Muscle of leg (tissue), 11 donors: ENCODE data around the gene SLIT3. TPM values are rescaled to one million over a fixed set of nuclear protein-coding genes. Genes with fewer than 3 reads are reported as not detected.

Experiments used
- DNase-seq: peaks from one replicate; pipeline ENCODE4 v3.0.0; 2013
- H3K27ac ChIP-seq: one replicate; pipeline ENCODE4 v1.5.1; 2013; ENCODE audit warnings: mild to moderate bottlenecking, low read length, control low read depth
- H3K27me3 ChIP-seq: one replicate; pipeline ENCODE4 v1.6.1; 2013; ENCODE audit warnings: low read length; ENCODE audit not compliant: control insufficient read depth, insufficient read depth
- H3K36me3 ChIP-seq: one replicate; pipeline ENCODE4 v1.6.1; 2013; ENCODE audit warnings: low read length; ENCODE audit not compliant: control insufficient read depth, insufficient read depth
- H3K4me1 ChIP-seq: one replicate; pipeline ENCODE4 v1.6.1; 2013; ENCODE audit warnings: low read length; ENCODE audit not compliant: control insufficient read depth, insufficient read depth
- H3K4me3 ChIP-seq: one replicate; pipeline ENCODE4 v1.5.1; 2013; ENCODE audit warnings: low read length, control low read depth
- H3K9me3 ChIP-seq: replicated peaks from 2 replicates; pipeline ENCODE4 v1.6.1; 2013; ENCODE audit warnings: low read depth, low read length; ENCODE audit not compliant: control insufficient read depth
- whole genome bisulfite sequencing: methylation state at CpG from one replicate; pipeline ENCODE4 v1.1.5; 2013; ENCODE audit warnings: missing lambda C conversion rate; ENCODE audit not compliant: insufficient coverage; 5-methylcytosine and 5-hydroxymethylcytosine counted together
- polyA plus RNA-seq, 8 donors: library from polyadenylated mRNA; unstranded; fragments of 120-200 nt; gene quantifications; one replicate each; pipeline versions ENCODE4 v1.2.1 to v1.2.3, GENCODE V29; 2013; ENCODE audit warnings: inconsistent platforms in 1 of 8, low replicate concordance in 1 of 8; ENCODE audit not compliant: insufficient read length in 8 of 8, insufficient read depth in 1 of 8
- total RNA-seq: library from RNA; stranded (reverse); fragments of 120-200 nt; gene quantifications from one replicate; pipeline ENCODE4 v1.2.4, GENCODE V29; 2013

Gene SLIT3
- total and polyA plus RNA-seq, 9 donors = 5.2 to 36.4 (median 12.2) TPM

GRCh38 chr5:169251333-169252084, 49.4 kb downstream of the SLIT3 start:
- Histone ChIP-seq H3K9me3 (no peaks in the 10 kb centered on the region), H3K4me3 (no peak overlapping the region), H3K27me3 (no peaks in the 10 kb centered on the region), H3K27ac (no peak overlapping the region), H3K36me3 (no peaks in the 10 kb centered on the region), H3K4me1 (peaks cover 4% of the 10 kb centered on the region)
- no peak for DNase-seq
- WGBS = 92% methylated on average over 2 of the region's 8 CpGs

- no CpG with 5 or more reads among the region's 4 CpGs for WGBS
- H3K27ac ChIP-seq = no peak overlapping the region
These were observed 50.1 kb downstream of the SLIT3 start for GRCh38 chr5:169250887-169251286.

GRCh38 chr5:169248996-169249395, 51.9 kb downstream of the SLIT3 start:
- no peak for DNase-seq
- no CpG with 5 or more reads among the region's 1 CpG for WGBS
- peaks cover 4% of the 10 kb centered on the region for H3K4me1 ChIP-seq
- H3K27me3 ChIP-seq = no peaks in the 10 kb centered on the region
- no peaks in the 10 kb centered on the region for H3K9me3 ChIP-seq
- no peak overlapping the region for H3K27ac ChIP-seq
- no peak overlapping the region for H3K4me3 ChIP-seq
- no peaks in the 10 kb centered on the region for H3K36me3 ChIP-seq

More at GRCh38 chr5:169250887-169251286, 50.1 kb downstream of the SLIT3 start:
- H3K36me3 ChIP-seq = no peaks in the 10 kb centered on the region
- DNase-seq = no peak
- H3K4me1 ChIP-seq = peaks cover 4% of the 10 kb centered on the region
- no peaks in the 10 kb centered on the region for H3K9me3 ChIP-seq
- no peaks in the 10 kb centered on the region for H3K27me3 ChIP-seq
- H3K4me3 ChIP-seq = no peak overlapping the region

- WGBS = no CpG with 5 or more reads among the region's 3 CpGs
- H3K27ac ChIP-seq = no peak overlapping the region
- no peaks in the 10 kb centered on the region for H3K9me3 ChIP-seq
- no peaks in the 10 kb centered on the region for H3K36me3 ChIP-seq
- peak; percentile 65 for DNase-seq
- H3K4me3 ChIP-seq = no peak overlapping the region
- peaks cover 4% of the 10 kb centered on the region for H3K4me1 ChIP-seq
- H3K27me3 ChIP-seq = no peaks in the 10 kb centered on the region
These were observed 52.4 kb downstream of the SLIT3 start for GRCh38 chr5:169248550-169248949.

GRCh38 chr5:169244812-169245211, 56.1 kb downstream of the SLIT3 start:
- no peak overlapping the region for H3K4me3 ChIP-seq
- H3K9me3 ChIP-seq = no peaks in the 10 kb centered on the region
- H3K36me3 ChIP-seq = no peaks in the 10 kb centered on the region
- DNase-seq = no peak
- no peak overlapping the region for H3K27ac ChIP-seq
- 91% methylated on average over 1 of the region's 3 CpGs for WGBS
- peaks cover 4% of the 10 kb centered on the region for H3K4me1 ChIP-seq
- no peaks in the 10 kb centered on the region for H3K27me3 ChIP-seq

- no peak overlapping the region for H3K27ac ChIP-seq
- no peaks in the 10 kb centered on the region for H3K36me3 ChIP-seq
- DNase-seq = peak; percentile 35
- peaks cover 4% of the 10 kb centered on the region for H3K4me1 ChIP-seq
- WGBS = 61% methylated on average over 4 of the region's 10 CpGs
- H3K4me3 ChIP-seq = no peak overlapping the region
- H3K9me3 ChIP-seq = peaks cover 3% of the 10 kb centered on the region
- no peaks in the 10 kb centered on the region for H3K27me3 ChIP-seq
These were observed 57.1 kb downstream of the SLIT3 start for GRCh38 chr5:169243651-169244422.

- no peak overlapping the region for H3K27ac ChIP-seq
- peaks cover under 1% of the 10 kb centered on the region for H3K4me1 ChIP-seq
- WGBS = no CpG with 5 or more reads among the region's 2 CpGs
- no peaks in the 10 kb centered on the region for H3K27me3 ChIP-seq
- no peaks in the 10 kb centered on the region for H3K36me3 ChIP-seq
- H3K4me3 ChIP-seq = no peak overlapping the region
- no peak for DNase-seq
- peaks cover 3% of the 10 kb centered on the region for H3K9me3 ChIP-seq
These were observed 58.1 kb downstream of the SLIT3 start for GRCh38 chr5:169242849-169243186.

GRCh38 chr5:169242175-169242848, 58.6 kb downstream of the SLIT3 start:
- 20% methylated on average over 1 of the region's 4 CpGs for WGBS
- DNase-seq = no peak
- no peaks in the 10 kb centered on the region for H3K27me3 ChIP-seq
- H3K4me3 ChIP-seq = no peak overlapping the region
- H3K36me3 ChIP-seq = no peaks in the 10 kb centered on the region
- peaks cover 3% of the 10 kb centered on the region for H3K9me3 ChIP-seq
- no peak overlapping the region for H3K27ac ChIP-seq
- no peaks in the 10 kb centered on the region for H3K4me1 ChIP-seq

- 90% methylated on average over 2 of the region's 6 CpGs for WGBS
- Histone ChIP-seq H3K9me3 (no peaks in the 10 kb centered on the region), H3K36me3 (no peaks in the 10 kb centered on the region), H3K27ac (no peak overlapping the region), H3K4me1 (no peaks in the 10 kb centered on the region), H3K27me3 (no peaks in the 10 kb centered on the region), H3K4me3 (no peak overlapping the region)
- DNase-seq = no peak
These were observed 71.5 kb downstream of the SLIT3 start for GRCh38 chr5:169229342-169229892.

- H3K27me3 ChIP-seq = no peaks in the 10 kb centered on the region
- H3K4me3 ChIP-seq = no peak overlapping the region
- WGBS = no CpG with 5 or more reads among the region's 3 CpGs
- H3K36me3 ChIP-seq = no peaks in the 10 kb centered on the region
- DNase-seq = no peak
- no peaks in the 10 kb centered on the region for H3K4me1 ChIP-seq
- no peaks in the 10 kb centered on the region for H3K9me3 ChIP-seq
- H3K27ac ChIP-seq = no peak overlapping the region
These were observed 74.0 kb downstream of the SLIT3 start for GRCh38 chr5:169226895-169227294.
